ENCODE data around the gene GNA14. TPM values are rescaled to one million over a fixed set of nuclear protein-coding genes. Genes with fewer than 3 reads are reported as not detected.

The GNA14 gene
- total RNA-seq, 1 experiment from 2014 or later: 0.25 TPM

DNA sequence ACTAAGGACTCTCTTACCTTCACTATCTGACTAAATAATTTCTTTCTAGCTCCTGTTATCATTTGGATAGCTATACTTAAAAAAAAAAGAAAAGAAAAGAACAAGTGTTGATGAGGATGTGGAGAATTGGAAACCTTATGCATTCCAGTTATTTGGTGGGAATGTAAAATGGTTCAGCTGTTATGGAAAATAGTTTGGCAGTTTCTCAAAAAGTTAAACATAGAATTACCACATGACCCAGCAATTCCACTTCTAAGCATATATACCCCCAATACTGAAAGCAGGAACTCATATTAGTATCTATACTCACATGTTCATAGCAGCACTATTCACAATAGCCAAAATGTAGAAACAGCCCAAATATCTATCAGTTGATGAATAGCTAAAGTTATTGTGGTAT lies 61.1 kb downstream of the GNA14 start:
- Histone ChIP-seq H3K36me3 (ENCODE audit: control insufficient read depth in 1 of 2, insufficient read depth in 2 of 2, low read length in 2 of 2) (no peaks in the 10 kb centered on the region), H3K27me3 (ENCODE audit: insufficient read depth, low read length) (peaks cover 21% of the 10 kb centered on the region), H3K4me2 (ENCODE audit: low read length) (no peak overlapping the region), H4K20me1 (ENCODE audit: insufficient read depth) (no peaks in the 10 kb centered on the region), H3K4me3 (replicated peaks in 1 of 2; ENCODE audit: low read depth in 1 of 2, low read length in 2 of 2) (no peak overlapping the region), H3K27ac (ENCODE audit: low read depth, low read length) (no peak overlapping the region), H3K9me2 (ENCODE audit: insufficient read depth) (no peaks in the 10 kb centered on the region), H3K79me2 (ENCODE audit: insufficient read depth, low read length) (no peaks in the 10 kb centered on the region), H2AFZ (ENCODE audit: low read depth, low read length, poor library complexity, severe bottlenecking) (no peak overlapping the region), H3K9me3 (ENCODE audit: control insufficient read depth in 1 of 2, insufficient read depth in 1 of 2, low read depth in 1 of 2, low read length in 2 of 2) (no peaks in the 10 kb centered on the region), H3K4me1 (ENCODE audit: control insufficient read depth in 1 of 2, insufficient read depth in 2 of 2, low read length in 2 of 2) (peaks cover 3 to 18% of the 10 kb centered on the region in 2 experiments), H3K9ac (ENCODE audit: low read length) (no peak overlapping the region)
- RAD21 ChIA-PET (ENCODE audit: low non-redundant PET in 1 of 2, low total read pairs in 2 of 2, uncharacterized antibody in 2 of 2, unreplicated experiment in 2 of 2): no interaction called here
- intact Hi-C loops (cut with micrococcal nuclease): no loop called here
- no TSS peak for BruUV-seq (replicated peaks)
- DNase-seq (ENCODE audit: low read depth, low spot score) (no peak), ATAC-seq (no peak)
- CTCF ChIA-PET: no interaction called here
- TF ChIP-seq ZFX (IDR thresholded peaks at IDR 0.05): no peak
- POLR2A ChIA-PET: no interaction called here

- CTCF ChIA-PET: no interaction called here
- intact Hi-C loops (cut with micrococcal nuclease): no loop called here
These were observed 61.5 kb downstream of the GNA14 start for GRCh38 chr9:77586591-77586990.

More at GRCh38 chr9:77586591-77586990, 61.5 kb downstream of the GNA14 start:
- Histone ChIP-seq H3K4me2 (ENCODE audit: low read length) (no peak overlapping the region), H3K9me2 (ENCODE audit: insufficient read depth) (no peaks in the 10 kb centered on the region), H4K20me1 (ENCODE audit: insufficient read depth) (no peaks in the 10 kb centered on the region), H3K9me3 (ENCODE audit: control insufficient read depth in 1 of 2, insufficient read depth in 1 of 2, low read depth in 1 of 2, low read length in 2 of 2) (no peaks in the 10 kb centered on the region), H3K27me3 (ENCODE audit: insufficient read depth, low read length) (peaks cover 23% of the 10 kb centered on the region), H3K36me3 (ENCODE audit: control insufficient read depth in 1 of 2, insufficient read depth in 2 of 2, low read length in 2 of 2) (no peaks in the 10 kb centered on the region), H2AFZ (ENCODE audit: low read depth, low read length, poor library complexity, severe bottlenecking) (no peak overlapping the region), H3K27ac (ENCODE audit: low read depth, low read length) (no peak overlapping the region), H3K4me3 (replicated peaks in 1 of 2; ENCODE audit: low read depth in 1 of 2, low read length in 2 of 2) (no peak overlapping the region), H3K79me2 (ENCODE audit: insufficient read depth, low read length) (no peaks in the 10 kb centered on the region), H3K4me1 (ENCODE audit: control insufficient read depth in 1 of 2, insufficient read depth in 2 of 2, low read length in 2 of 2) (peaks cover 3 to 18% of the 10 kb centered on the region in 2 experiments), H3K9ac (ENCODE audit: low read length) (no peak overlapping the region)
- ATAC-seq (no peak), DNase-seq (ENCODE audit: low read depth, low spot score) (no peak)
- TF ChIP-seq CBX3 (IDR thresholded peaks at IDR 0.05; ENCODE audit: low read depth): no peak
- TF ChIP-seq RAD21 (IDR thresholded peaks at IDR 0.05; ENCODE audit: low read depth): no peak
- TF ChIP-seq, protein P1, sequence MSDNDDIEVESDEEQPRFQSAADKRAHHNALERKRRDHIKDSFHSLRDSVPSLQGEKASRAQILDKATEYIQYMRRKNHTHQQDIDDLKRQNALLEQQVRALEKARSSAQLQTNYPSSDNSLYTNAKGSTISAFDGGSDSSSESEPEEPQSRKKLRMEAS (IDR thresholded peaks at IDR 0.05): no peak
- TF ChIP-seq FOSL1 (IDR thresholded peaks at IDR 0.05; ENCODE audit: low read depth): no peak
- no peak for TF ChIP-seq ELF1 (IDR thresholded peaks at IDR 0.05; ENCODE audit: borderline replicate concordance, low read depth)
- POLR2A ChIA-PET: no interaction called here
- RAD21 ChIA-PET (ENCODE audit: low non-redundant PET in 1 of 2, low total read pairs in 2 of 2, uncharacterized antibody in 2 of 2, unreplicated experiment in 2 of 2): no interaction called here
- BruUV-seq (replicated peaks): no TSS peak
